GM12874 (cell line): ENCODE measurements around the gene PTPN13.

Source experiments
- CTCF ChIP-seq: IDR thresholded peaks from 2 replicates; pipeline ENCODE4 v1.5.1; 2011; ENCODE audit warnings: low read depth, mild to moderate bottlenecking, control low read depth, low read length, moderate library complexity; ENCODE audit not compliant: insufficient read depth

The PTPN13 gene

DNA sequence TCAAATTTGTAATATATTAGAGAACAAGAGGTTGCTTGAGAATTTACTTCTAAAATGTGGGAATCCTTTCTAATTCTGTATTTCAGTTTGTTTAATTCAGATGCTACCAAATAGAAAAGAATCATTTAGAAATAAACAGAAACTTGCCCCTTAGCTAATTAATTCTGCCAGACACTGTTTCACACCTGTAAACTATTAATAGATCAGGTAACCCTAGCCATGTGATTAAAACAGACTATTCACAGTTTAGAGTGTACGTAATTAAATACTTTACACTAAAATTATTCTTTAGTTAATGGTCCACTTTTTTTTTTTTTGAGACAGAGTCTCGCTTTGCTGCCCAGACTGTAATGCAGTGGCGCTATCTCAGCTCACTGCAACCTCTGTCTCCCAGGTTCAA lies 124.0 kb downstream of the PTPN13 start:
- TF ChIP-seq CTCF = no peak

DNA sequence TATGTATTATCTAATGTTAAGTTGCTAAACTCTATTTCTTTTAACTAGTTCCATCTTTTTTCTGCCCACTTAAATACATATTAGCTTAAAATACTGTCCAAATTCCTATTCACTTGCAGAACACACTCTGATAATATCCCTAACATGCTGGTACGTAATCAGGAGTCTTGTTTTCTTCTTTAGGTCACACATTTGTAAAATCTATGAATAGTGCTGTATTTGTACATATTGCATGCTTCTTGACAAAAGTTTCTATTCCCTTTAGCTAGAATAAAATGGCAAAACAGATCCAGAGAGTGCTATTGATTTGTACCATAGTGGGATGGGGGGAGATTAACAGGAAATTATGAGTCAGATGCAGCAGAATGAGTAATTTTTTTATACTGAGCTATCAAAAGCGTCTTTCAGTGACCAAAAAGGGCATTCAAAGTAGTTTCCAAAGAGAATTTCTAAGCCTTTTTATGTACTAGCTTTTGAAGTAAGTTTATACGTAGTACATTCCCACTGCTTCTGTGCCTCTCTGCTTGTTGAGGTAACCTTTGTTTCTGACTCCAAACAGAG lies 126.5 kb downstream of the PTPN13 start:
- no peak for TF ChIP-seq CTCF

DNA sequence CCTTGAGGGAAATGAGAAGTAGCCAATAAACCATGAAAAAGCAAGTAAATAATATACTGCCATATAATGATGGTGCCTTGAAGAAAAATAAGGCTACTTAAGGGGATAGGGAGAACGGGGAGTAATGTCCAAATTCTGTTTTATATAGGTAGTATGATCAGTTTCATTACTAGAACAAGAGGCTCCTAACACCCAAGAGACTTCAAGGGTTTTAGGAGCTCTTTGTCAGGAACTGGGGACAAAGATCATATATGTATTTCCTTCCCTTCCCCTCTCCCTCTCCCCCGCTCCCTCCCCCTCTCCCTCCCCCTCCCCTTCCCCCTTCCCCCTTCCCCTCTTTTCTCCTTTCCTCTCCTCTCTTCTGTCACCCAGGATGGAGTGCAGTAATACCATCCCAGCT lies 127.3 kb downstream of the PTPN13 start:
- TF ChIP-seq CTCF = no peak

GRCh38 chr4:86730310-86730709 lies 136.2 kb downstream of the PTPN13 start:
- TF ChIP-seq CTCF = no peak

DNA sequence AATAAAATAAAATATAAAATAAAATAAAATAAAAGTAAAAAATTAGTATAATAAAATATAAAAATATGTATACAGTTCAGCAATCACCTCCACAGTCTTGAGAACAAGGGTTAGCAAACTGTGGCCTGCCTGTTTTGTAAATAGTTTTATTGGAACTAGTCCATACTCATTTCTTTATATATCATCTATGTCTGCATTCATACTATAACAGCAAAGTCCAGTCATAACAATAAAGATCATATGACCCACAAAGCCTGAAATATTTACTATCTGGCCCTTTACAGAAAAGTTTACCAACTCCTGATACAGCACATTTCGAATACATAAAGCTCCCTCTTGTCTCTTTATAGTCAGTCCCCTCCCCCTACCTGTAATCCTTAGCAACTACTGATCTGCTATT lies 143.1 kb downstream of the PTPN13 start:
- no peak for TF ChIP-seq CTCF

- TF ChIP-seq CTCF = no peak
Measured at GRCh38 chr4:86741846-86742245, 147.7 kb downstream of the PTPN13 start.

GRCh38 chr4:86744570-86744969 lies 150.5 kb downstream of the PTPN13 start:
- TF ChIP-seq CTCF = no peak
